Measurements from ENCODE around the gene ETDC. TPM values are rescaled to one million over a fixed set of nuclear protein-coding genes. Genes with fewer than 3 reads are reported as not detected.

The ETDC gene
- total RNA-seq, 1 experiment from 2014 or later: not detected

DNA sequence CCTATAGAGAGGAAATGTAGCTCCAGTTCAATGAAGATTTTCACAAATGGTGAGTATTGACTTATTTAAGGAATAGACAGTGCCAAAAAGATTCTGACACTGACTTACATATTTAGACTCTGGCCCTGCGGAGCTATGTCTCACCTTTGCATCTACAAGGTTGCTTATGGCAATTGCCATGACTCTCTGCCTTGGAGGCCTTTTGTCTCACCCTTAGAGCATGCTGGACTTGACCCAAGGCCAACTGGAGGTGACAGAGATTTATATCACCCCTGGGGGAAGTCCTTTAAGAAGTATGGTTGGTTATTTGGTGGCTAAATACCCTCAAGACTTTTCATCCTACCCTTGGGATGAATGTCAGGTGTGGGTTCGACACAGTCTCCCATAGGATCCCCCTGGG is 4.5 kb upstream of the ETDC start:
- no peaks in the 10 kb centered on the region for H3K27me3 ChIP-seq (ENCODE audit: control insufficient read depth, insufficient read depth, low read length)
- H3K36me3 ChIP-seq (ENCODE audit: control insufficient read depth, insufficient read depth, low read length): no peaks in the 10 kb centered on the region
- BruUV-seq (replicated peaks): no TSS peak
- in situ Hi-C loops (cut with HindIII; ENCODE audit: low pct_unique_long_range_greater_than_20kb, low sequenced_read_pairs): no loop called here
- H3K4me1 ChIP-seq (ENCODE audit: control insufficient read depth, insufficient read depth, low read length): no peaks in the 10 kb centered on the region
- intact Hi-C loops (cut with micrococcal nuclease; ENCODE audit: unreplicated experiment): no loop called here
- POLR2A ChIA-PET: no interaction called here
- no peak for DNase-seq (ENCODE audit: low read depth, low spot score)
- H3K27ac ChIP-seq (ENCODE audit: low read length): no peak overlapping the region
- no peak for ATAC-seq
- CTCF ChIA-PET: no interaction called here
- no peak overlapping the region for H3K4me3 ChIP-seq (ENCODE audit: low read depth in 2 of 2, low read length in 2 of 2)
- no peaks in the 10 kb centered on the region for H3K9me3 ChIP-seq (ENCODE audit: control insufficient read depth, insufficient read depth, low read depth, low read length)
- TF ChIP-seq, protein P1, sequence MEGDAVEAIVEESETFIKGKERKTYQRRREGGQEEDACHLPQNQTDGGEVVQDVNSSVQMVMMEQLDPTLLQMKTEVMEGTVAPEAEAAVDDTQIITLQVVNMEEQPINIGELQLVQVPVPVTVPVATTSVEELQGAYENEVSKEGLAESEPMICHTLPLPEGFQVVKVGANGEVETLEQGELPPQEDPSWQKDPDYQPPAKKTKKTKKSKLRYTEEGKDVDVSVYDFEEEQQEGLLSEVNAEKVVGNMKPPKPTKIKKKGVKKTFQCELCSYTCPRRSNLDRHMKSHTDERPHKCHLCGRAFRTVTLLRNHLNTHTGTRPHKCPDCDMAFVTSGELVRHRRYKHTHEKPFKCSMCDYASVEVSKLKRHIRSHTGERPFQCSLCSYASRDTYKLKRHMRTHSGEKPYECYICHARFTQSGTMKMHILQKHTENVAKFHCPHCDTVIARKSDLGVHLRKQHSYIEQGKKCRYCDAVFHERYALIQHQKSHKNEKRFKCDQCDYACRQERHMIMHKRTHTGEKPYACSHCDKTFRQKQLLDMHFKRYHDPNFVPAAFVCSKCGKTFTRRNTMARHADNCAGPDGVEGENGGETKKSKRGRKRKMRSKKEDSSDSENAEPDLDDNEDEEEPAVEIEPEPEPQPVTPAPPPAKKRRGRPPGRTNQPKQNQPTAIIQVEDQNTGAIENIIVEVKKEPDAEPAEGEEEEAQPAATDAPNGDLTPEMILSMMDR (IDR thresholded peaks at IDR 0.05): no peak
- TF ChIP-seq SIN3A (IDR thresholded peaks at IDR 0.05; ENCODE audit: borderline replicate concordance, insufficient read depth, low read depth, low read length): no peak
- TF ChIP-seq TCF7L2 (IDR thresholded peaks at IDR 0.05; ENCODE audit: low read depth, low read length): no peak
- no peak for TF ChIP-seq REST (IDR thresholded peaks at IDR 0.05; ENCODE audit: insufficient read depth in 1 of 2, low read depth in 2 of 2, low read length in 1 of 2)
- no peak for TF ChIP-seq POLR2AphosphoS5 (IDR thresholded peaks at IDR 0.05; ENCODE audit: low read depth, low read length)

- BruUV-seq (replicated peaks): no TSS peak
- Histone ChIP-seq H3K4me1 (ENCODE audit: control insufficient read depth, insufficient read depth, low read length) (no peaks in the 10 kb centered on the region), H3K27me3 (ENCODE audit: control insufficient read depth, insufficient read depth, low read length) (no peaks in the 10 kb centered on the region), H3K36me3 (ENCODE audit: control insufficient read depth, insufficient read depth, low read length) (no peaks in the 10 kb centered on the region), H3K27ac (ENCODE audit: low read length) (no peak overlapping the region), H3K4me3 (ENCODE audit: low read depth in 2 of 2, low read length in 2 of 2) (no peak overlapping the region), H3K9me3 (ENCODE audit: control insufficient read depth, insufficient read depth, low read depth, low read length) (no peaks in the 10 kb centered on the region)
- ChIA-PET POLR2A (no interaction called here), CTCF (no interaction called here)
- DNase-seq (ENCODE audit: low read depth, low spot score): no peak
- in situ Hi-C loops (cut with HindIII; ENCODE audit: low pct_unique_long_range_greater_than_20kb, low sequenced_read_pairs) (no loop called here), intact Hi-C loops (cut with micrococcal nuclease; ENCODE audit: unreplicated experiment) (no loop called here)
- TF ChIP-seq, protein P1 (IDR thresholded peaks at IDR 0.05): no peak
- TF ChIP-seq POLR2AphosphoS5 (IDR thresholded peaks at IDR 0.05; ENCODE audit: low read depth, low read length) (no peak), TCF7L2 (IDR thresholded peaks at IDR 0.05; ENCODE audit: low read depth, low read length) (no peak), SIN3A (IDR thresholded peaks at IDR 0.05; ENCODE audit: borderline replicate concordance, insufficient read depth, low read depth, low read length) (no peak), REST (IDR thresholded peaks at IDR 0.05; ENCODE audit: insufficient read depth in 1 of 2, low read depth in 2 of 2, low read length in 1 of 2) (no peak)
- ATAC-seq: no peak
Observed at GRCh38 chrX:135307171-135307570, 2.1 kb upstream of the ETDC start.
